ENCODE data around the gene RASGEF1B.

- TF ChIP-seq CTCF (IDR thresholded peaks at IDR 0.05; ENCODE audit: insufficient read depth, low read depth, low read length) (no peak), EZH2 (IDR thresholded peaks at IDR 0.05; ENCODE audit: insufficient read depth, low read length) (no peak)
Measured at GRCh38 chr4:81432825-81433224, 38.9 kb downstream of the RASGEF1B start.
